ENCODE measurements around the gene SURF6.

Gene SURF6

GRCh38 chr9:133280392-133280791 is 55.6 kb downstream of the SURF6 start:
- no peaks in the 10 kb centered on the region for H3K36me3 ChIP-seq (ENCODE audit: insufficient read depth)
- peaks cover 90% of the 10 kb centered on the region for H3K27me3 ChIP-seq (ENCODE audit: insufficient read depth, low read depth)
- H3K4me1 ChIP-seq (ENCODE audit: low read depth, poor library complexity, severe bottlenecking): no peaks in the 10 kb centered on the region
- H3K9ac ChIP-seq: no peak overlapping the region
- no peak for TF ChIP-seq CTCF (conservative IDR thresholded peaks at IDR 0.05; ENCODE audit: low read depth, low read length)
- no peak overlapping the region for H3K27ac ChIP-seq
- H3K4me3 ChIP-seq (IDR thresholded peaks at IDR 0.05; ENCODE audit: insufficient read depth, low read depth, low read length): no peak overlapping the region
- no peak overlapping the region for H3K4me2 ChIP-seq
- no peaks in the 10 kb centered on the region for H4K20me1 ChIP-seq (ENCODE audit: insufficient read depth)
- H3K79me2 ChIP-seq (ENCODE audit: insufficient read depth, low read depth): no peaks in the 10 kb centered on the region
- H2AFZ ChIP-seq (ENCODE audit: low read depth): no peak overlapping the region

Data from KMS-11 (cell line).